VCaP (cell line): ENCODE results near the gene SYNJ1.

Experiments used
- H3K27ac ChIP-seq: fragments of 450-650 bp; 2 replicates; pipeline ENCODE4 v1.5.1; 2017
- TF ChIP-seq, protein P1 (sequence below): fragments of 450-650 bp; conservative IDR thresholded peaks from 2 replicates; pipeline ENCODE4 v1.5.1; 2017; ENCODE audit warnings: mild to moderate bottlenecking, moderate library complexity

SYNJ1 gene

GRCh38 chr21:32581732-32582131 lies 146.1 kb downstream of the SYNJ1 start:
- no peak overlapping the region for H3K27ac ChIP-seq
- TF ChIP-seq, protein P1, sequence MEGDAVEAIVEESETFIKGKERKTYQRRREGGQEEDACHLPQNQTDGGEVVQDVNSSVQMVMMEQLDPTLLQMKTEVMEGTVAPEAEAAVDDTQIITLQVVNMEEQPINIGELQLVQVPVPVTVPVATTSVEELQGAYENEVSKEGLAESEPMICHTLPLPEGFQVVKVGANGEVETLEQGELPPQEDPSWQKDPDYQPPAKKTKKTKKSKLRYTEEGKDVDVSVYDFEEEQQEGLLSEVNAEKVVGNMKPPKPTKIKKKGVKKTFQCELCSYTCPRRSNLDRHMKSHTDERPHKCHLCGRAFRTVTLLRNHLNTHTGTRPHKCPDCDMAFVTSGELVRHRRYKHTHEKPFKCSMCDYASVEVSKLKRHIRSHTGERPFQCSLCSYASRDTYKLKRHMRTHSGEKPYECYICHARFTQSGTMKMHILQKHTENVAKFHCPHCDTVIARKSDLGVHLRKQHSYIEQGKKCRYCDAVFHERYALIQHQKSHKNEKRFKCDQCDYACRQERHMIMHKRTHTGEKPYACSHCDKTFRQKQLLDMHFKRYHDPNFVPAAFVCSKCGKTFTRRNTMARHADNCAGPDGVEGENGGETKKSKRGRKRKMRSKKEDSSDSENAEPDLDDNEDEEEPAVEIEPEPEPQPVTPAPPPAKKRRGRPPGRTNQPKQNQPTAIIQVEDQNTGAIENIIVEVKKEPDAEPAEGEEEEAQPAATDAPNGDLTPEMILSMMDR: no peak

- TF ChIP-seq, protein P1: no peak
- H3K27ac ChIP-seq: no peak overlapping the region
These were observed 146.9 kb downstream of the SYNJ1 start for GRCh38 chr21:32580949-32581348.
